GM19463 (cell line): ENCODE results near the gene TIMP2.
"Not testable (repeated sequence)": the region's sequence is repeated elsewhere in the genome, so short reads cannot be mapped to it uniquely, and the experiment has no call there.

ENCODE experiments used
- ATAC-seq: cut with Tn5 transposase; IDR thresholded peaks from one replicate; pipeline ENCODE4 v1.9.1; 2021; ENCODE audit warnings: mild to moderate bottlenecking, moderate library complexity; ENCODE audit not compliant: unreplicated experiment

Gene TIMP2

GRCh38 chr17:78933025-78933958, 8.1 kb upstream of the TIMP2 start:
- peak; percentile 48 for ATAC-seq

GRCh38 chr17:78929908-78930775, 5.0 kb upstream of the TIMP2 start:
- ATAC-seq = no peak

- no peak for ATAC-seq
Measured at GRCh38 chr17:78925662-78926555, 722 bp upstream of the TIMP2 start.

GRCh38 chr17:78924481-78925151, 571 bp downstream of the TIMP2 start:
- ATAC-seq = no peak

- ATAC-seq = no peak
Measured at GRCh38 chr17:78923660-78924453, 1.3 kb downstream of the TIMP2 start.

- no peak for ATAC-seq
Measured at GRCh38 chr17:78922816-78923498, 2.2 kb downstream of the TIMP2 start.

- ATAC-seq = no peak
Measured at GRCh38 chr17:78921437-78921971, 3.7 kb downstream of the TIMP2 start.

- ATAC-seq = no peak
Measured at GRCh38 chr17:78920528-78920927, 4.7 kb downstream of the TIMP2 start.

GRCh38 chr17:78919861-78920450, 5.2 kb downstream of the TIMP2 start:
- ATAC-seq = no peak

GRCh38 chr17:78918979-78919378, 6.2 kb downstream of the TIMP2 start:
- ATAC-seq = no peak

GRCh38 chr17:78917451-78918275, 7.5 kb downstream of the TIMP2 start:
- ATAC-seq = no peak

- ATAC-seq = no peak
Measured at GRCh38 chr17:78915872-78916632, 9.1 kb downstream of the TIMP2 start.

GRCh38 chr17:78913115-78913514, 12.1 kb downstream of the TIMP2 start:
- ATAC-seq = no peak

GRCh38 chr17:78912082-78912481, 13.1 kb downstream of the TIMP2 start:
- no peak for ATAC-seq

GRCh38 chr17:78911543-78911942, 13.6 kb downstream of the TIMP2 start:
- not testable (repeated sequence) for ATAC-seq

GRCh38 chr17:78910497-78911284, 14.5 kb downstream of the TIMP2 start:
- ATAC-seq = no peak
